VCaP (cell line): Measurements from ENCODE around the gene LMLN.

Source experiments
- H3K27ac ChIP-seq: fragments of 450-650 bp; 2 replicates; pipeline ENCODE4 v1.5.1; 2017
- TF ChIP-seq, protein P1 (sequence below): fragments of 450-650 bp; conservative IDR thresholded peaks from 2 replicates; pipeline ENCODE4 v1.5.1; 2017; ENCODE audit warnings: mild to moderate bottlenecking, moderate library complexity

LMLN gene

DNA sequence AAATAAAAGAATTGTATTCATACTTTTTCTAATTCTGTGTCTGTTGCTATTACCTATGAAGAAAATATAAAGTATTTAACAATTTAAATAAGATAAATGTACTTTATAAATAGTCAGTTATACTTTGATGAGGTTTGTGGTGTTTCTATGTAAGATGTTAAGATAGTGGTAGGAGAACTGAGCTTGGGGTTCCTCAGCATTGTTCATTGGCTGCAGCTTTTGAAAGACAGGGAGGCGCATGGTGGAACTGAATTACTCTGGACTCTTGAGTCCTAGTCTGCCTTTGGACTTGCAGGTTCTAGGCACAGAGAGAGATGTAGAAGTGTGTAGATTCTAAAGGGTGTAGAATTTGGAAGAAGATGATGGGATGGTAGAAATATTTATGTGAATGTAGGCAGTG lies 23.1 kb downstream of the LMLN start:
- TF ChIP-seq, protein P1, sequence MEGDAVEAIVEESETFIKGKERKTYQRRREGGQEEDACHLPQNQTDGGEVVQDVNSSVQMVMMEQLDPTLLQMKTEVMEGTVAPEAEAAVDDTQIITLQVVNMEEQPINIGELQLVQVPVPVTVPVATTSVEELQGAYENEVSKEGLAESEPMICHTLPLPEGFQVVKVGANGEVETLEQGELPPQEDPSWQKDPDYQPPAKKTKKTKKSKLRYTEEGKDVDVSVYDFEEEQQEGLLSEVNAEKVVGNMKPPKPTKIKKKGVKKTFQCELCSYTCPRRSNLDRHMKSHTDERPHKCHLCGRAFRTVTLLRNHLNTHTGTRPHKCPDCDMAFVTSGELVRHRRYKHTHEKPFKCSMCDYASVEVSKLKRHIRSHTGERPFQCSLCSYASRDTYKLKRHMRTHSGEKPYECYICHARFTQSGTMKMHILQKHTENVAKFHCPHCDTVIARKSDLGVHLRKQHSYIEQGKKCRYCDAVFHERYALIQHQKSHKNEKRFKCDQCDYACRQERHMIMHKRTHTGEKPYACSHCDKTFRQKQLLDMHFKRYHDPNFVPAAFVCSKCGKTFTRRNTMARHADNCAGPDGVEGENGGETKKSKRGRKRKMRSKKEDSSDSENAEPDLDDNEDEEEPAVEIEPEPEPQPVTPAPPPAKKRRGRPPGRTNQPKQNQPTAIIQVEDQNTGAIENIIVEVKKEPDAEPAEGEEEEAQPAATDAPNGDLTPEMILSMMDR, result no peak

DNA sequence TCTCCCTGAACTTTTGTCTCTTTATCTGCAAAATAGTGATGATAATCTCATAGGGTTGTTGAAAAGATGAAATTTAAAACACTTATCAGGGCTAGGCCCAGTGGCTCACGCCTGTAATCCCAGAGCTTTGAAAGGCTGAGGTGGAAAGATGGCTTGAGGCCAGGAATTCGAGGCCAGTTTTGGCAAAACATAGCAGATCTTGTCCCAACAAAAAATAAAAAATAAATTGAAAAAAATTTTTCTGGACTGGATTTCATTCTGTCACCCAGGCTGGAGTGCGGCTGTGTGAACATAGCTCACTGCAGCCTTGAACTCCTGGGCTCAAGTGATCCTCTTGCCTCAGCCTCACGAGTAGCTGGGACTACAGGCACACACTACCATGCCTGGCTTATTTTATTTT lies 29.6 kb downstream of the LMLN start:
- no peak overlapping the region for H3K27ac ChIP-seq
- TF ChIP-seq, protein P1, result no peak

More for the DNA sequence above, 23.1 kb downstream of the LMLN start:
- no peak overlapping the region for H3K27ac ChIP-seq

DNA sequence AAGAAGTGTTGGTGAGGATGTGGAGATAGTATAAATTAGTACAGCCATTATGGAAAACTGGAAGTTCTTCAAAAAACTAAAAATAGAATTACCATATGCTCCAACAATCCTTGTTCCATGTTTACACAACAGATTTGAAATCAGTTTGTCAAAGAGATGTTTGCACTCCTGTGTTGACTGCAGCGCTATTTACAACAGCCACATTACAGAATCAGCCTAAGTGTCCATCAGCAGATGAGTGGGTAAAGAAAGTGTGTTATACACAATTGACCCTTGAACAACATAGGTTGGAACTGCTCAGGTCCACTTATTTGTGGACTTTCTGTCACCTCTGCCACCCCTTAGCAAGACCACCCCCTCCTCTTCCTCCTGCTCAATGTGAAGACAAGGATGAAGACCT lies 34.7 kb downstream of the LMLN start:
- TF ChIP-seq, protein P1, result no peak
- H3K27ac ChIP-seq, result no peak overlapping the region

DNA sequence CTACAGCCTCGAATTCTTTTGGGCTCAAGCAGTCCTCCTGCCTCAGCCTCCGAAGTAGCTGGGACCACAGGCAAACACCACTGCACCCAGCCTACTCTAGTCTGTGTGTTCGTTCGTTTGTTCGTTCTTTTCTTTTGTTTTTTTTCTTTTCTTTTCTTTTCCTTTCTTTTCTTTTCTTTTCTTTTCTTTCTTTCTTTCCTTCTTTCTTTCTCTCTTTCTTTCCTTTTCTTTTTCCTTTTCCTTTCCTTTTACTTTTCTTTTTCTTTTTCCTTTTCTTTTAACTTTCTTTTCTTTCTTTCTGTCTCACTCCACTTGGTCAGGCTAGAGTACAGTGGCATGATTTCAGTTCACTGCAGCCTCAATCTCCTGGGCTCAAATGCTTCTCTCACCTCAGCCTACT lies 36.8 kb downstream of the LMLN start:
- TF ChIP-seq, protein P1, result no peak
- no peak overlapping the region for H3K27ac ChIP-seq

DNA sequence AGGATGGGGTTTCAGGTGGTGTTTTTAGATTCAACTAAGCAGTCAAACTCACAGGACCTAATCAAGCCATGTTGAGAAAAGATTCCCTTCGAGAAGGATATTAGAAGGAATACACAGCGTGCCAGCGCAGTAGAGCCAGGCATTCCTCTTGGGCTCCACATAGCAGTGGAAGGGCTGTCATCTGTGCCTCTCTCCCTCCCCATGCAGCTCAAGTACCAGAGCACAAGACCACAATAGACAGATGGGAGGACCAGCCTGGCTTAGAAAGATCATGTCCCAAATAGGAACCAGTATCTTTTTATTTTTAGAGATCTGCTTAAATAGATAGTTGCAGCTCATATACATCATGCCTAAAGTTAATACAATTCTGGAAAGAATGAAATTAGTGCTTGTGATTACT lies 37.9 kb downstream of the LMLN start:
- TF ChIP-seq, protein P1, result no peak
- no peak overlapping the region for H3K27ac ChIP-seq

DNA sequence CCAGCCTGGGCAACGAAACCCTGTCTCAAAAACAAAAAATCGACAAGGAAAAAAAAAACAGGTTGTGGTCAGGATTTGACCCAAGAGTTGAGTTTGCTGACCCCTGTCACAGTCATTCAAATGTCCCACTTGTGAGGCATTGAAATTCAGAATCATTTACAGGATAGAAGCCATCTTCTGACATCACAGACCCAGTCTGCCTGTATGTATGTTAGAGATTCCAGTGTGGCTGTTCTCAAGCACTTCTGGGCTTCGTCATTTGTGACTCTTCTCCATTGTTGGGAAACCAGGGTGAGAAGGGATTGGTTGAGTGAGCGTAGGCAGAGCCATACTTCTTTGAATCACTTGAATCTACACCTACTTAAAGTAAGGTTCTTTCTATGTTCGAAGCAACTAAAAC lies 57.1 kb downstream of the LMLN start:
- no peak overlapping the region for H3K27ac ChIP-seq
- TF ChIP-seq, protein P1, result no peak

DNA sequence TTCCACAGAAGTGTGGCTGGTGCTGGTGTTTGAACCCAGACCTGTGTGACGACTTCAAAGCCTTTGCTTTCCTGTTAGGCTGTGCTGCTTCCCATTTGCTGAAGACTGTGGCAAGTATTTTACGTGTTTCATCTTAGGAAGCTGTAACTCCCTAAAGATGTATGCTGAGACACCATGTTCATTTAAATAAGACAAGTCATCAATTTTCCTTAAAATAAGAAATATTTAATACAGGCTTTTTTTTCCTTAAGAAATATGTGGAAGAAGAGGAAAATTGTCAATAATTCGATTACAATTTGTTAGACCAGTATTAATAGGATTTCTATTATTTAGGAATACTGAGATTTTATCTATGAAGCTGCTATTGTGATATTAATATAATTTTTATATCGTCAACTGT lies 58.4 kb downstream of the LMLN start:
- H3K27ac ChIP-seq, result no peak overlapping the region
- TF ChIP-seq, protein P1, result no peak

DNA sequence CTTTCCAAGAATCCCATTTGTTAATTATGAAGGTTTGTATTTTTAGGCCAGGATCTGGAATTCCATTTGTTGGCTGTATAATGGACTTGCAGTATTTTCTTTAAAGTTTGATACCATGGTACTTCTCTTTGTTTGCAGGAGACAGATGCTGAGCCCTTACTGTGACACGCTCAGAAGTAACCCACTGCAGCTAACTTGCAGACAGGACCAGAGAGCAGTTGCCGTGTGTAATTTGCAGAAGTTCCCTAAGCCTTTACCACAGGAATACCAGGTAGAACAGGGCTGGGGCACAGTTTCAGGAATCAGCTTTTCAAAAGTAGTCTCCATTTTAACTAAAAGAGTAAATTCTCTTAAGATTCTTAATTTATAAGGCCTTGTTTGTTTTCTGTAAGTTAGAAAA lies 59.1 kb downstream of the LMLN start:
- H3K27ac ChIP-seq, result no peak overlapping the region

More for the DNA sequence above, 59.1 kb downstream of the LMLN start:
- TF ChIP-seq, protein P1, result no peak
